ENCODE measurements around the gene GDF2.

The GDF2 gene

GRCh38 chr10:47311193-47311931, 10.9 kb upstream of the GDF2 start:
- peak in 1 of 2 donors; percentile 17 for DNase-seq (ENCODE audit: low read depth in 1 of 2, low spot score in 1 of 2)

DNA sequence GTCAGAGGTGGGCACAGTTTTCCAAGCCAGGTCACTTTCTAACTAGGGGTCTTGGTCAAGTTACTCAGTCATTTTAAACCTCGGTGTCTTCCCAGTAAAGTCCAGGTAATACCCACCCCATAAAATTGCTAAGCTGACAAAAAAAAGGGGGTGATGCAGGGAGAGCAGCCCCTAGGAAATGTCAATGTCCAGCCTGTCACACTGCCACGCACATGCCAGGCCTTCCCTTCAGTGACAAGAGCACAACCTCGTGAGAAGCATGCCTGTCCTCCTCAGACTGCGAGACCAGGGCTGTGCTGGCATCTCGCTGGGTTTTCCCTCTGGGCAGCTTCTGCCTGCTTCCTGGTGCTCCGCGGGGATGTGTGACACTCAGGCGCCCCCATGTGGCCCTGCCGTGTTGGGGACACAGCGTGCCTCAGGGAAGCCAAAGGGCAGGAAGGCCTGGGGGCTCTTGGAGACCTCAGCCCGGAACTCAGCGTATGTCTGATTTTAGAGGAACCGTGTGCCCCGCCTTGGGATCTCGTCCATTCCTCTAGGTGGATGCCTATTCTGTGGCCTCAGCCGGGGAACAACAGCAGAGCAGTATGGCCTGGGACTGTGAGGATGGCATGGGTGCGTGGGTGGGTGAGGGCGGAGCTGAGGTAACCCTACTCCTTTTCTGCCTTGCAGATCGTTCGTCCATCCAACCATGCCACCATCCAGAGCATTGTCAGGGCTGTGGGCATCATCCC, 10.2 kb upstream of the GDF2 start:
- peak; percentile 74 to 84 for DNase-seq (ENCODE audit: low read depth in 1 of 2, low spot score in 1 of 2)

DNA sequence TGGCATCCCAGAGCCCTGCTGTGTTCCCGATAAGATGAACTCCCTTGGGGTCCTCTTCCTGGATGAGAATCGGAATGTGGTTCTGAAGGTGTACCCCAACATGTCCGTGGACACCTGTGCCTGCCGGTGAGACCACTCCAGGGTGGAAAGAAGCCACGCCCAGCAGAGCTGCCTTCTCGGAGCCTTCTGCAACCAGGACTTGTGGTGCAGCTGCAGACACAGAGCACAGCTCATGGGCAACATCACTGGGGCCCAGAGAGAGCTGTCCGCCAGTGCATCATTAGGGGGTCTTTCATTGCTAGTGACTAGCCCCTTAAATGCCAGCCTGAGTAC, 9.6 kb upstream of the GDF2 start:
- DNase-seq (ENCODE audit: low read depth in 1 of 2, low spot score in 1 of 2), result no peak

- DNase-seq (ENCODE audit: low read depth in 1 of 2, low spot score in 1 of 2), result no peak
Measured at GRCh38 chr10:47314416-47314970, 7.8 kb upstream of the GDF2 start.

DNA sequence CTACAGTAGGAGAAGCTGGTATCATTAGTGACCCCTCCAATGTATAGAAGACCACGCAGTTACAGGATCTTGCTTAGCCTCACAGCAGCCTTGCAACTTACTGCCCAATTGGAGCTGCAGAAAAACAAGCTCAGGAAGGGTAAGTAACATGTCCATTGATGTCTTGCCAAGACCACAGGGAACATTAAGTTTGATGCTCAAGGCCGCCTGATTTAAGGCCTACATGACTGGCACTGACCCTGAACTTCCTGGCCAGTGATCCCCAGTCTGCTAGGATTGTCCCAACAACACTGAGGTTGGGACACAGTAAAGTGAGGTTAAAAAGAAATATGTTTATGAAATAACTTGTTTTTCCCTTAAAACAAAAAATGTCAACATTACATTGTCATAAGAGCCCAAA, 6.8 kb upstream of the GDF2 start:
- no peak for DNase-seq (ENCODE audit: low read depth in 1 of 2, low spot score in 1 of 2)

- no peak for DNase-seq (ENCODE audit: low read depth in 1 of 2, low spot score in 1 of 2)
Measured at GRCh38 chr10:47316131-47316530, 6.1 kb upstream of the GDF2 start.

GRCh38 chr10:47317251-47317650, 5.0 kb upstream of the GDF2 start:
- DNase-seq (ENCODE audit: low read depth in 1 of 2, low spot score in 1 of 2), result no peak

DNA sequence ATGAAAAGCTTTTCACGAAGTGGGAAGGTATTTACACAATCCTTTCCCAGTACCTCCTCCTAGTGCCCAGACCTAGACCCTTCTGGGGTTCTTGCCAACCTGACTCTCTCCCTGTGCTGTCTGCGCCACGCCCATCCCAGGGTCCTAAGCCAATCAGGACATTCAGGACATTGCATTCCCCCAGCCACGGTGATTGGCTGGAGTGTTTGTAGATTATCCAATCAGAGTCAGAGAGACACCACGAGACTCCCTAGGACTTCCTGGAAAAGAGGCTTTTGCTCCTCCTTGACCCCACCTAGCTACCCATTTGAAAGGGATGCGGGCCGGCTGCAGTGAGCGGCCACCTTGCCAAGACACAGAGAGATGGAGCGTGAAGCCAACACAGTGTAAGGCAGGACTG, 3.5 kb upstream of the GDF2 start:
- DNase-seq (ENCODE audit: low read depth in 1 of 2, low spot score in 1 of 2), result no peak

GRCh38 chr10:47319784-47320183, 2.5 kb upstream of the GDF2 start:
- no peak for DNase-seq (ENCODE audit: low read depth in 1 of 2, low spot score in 1 of 2)

DNA sequence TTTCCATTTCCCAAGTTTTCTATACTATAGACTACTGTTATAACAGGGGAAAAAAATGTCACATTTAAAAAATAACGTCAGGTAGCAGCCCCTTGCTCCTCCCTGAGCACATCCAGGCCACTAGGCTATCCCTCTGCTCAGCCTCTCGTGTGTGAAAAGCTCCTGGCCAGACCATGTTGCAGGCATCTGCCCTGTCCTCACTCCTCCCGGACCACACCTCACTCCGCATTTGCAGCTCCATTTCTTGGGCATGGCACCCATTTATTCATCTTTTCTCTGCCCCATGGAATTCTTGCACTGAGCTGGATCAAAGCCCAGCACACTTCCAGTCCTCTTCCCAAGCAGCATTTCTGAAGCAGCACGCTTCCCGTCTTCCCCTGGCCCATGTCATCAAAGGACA, 1.4 kb upstream of the GDF2 start:
- no peak for DNase-seq (ENCODE audit: low read depth in 1 of 2, low spot score in 1 of 2)

GRCh38 chr10:47321521-47322195, 596 bp upstream of the GDF2 start:
- DNase-seq (ENCODE audit: low read depth in 1 of 2, low spot score in 1 of 2), result no peak

DNA sequence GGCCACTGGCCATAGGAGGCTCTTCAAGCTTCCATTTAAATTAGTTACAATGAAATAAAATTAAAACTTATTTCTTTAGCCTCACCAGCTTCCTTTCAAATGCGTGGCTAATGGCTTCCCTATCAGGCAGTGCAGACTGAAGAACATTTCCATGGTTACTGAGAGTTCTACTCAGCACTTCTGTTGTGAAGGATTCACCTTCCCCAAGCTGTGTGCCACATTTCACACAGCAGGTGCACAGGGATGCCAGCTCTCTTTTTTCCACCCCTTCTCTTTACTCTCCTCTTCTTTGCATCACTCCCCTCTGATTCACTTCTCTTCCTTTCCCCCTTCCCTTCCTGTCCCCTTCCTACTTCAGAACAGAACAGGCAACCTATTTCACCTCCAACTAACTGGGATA, 833 bp downstream of the GDF2 start:
- DNase-seq (ENCODE audit: low read depth in 1 of 2, low spot score in 1 of 2), result no peak

DNA sequence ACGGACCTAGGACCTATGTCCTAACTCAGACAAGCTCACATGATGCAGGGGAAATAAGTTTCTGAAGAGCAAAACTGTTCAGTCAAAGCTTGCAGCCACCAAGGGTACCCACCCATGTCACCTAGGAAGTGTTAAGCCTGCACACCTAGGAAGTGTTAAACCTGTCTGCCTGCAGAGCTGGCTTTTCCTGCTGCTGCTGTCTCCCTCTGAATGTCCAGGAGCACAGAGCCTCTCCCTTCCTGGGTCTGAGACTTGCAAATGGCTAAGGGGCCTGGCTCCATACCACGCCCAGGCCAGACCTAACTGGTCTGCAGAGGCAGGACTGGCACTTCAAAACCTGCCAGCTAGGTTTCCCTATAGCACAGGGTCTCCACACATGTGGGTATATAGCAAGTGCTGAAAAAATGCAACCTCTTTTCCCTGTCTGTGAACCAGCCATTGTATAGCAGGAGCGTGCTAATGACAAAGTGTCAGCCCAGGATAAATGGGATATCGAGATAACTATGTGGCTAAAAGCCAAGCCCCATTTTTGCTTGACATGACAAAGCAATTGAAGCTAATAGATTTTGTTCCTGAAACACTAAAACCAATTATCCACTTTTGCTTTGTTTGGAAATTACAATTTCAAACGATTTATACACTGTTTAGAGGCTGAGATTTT, 1.5 kb downstream of the GDF2 start:
- no peak for DNase-seq (ENCODE audit: low read depth in 1 of 2, low spot score in 1 of 2)

GRCh38 chr10:47325303-47326291, 3.3 kb downstream of the GDF2 start:
- DNase-seq (ENCODE audit: low read depth in 1 of 2, low spot score in 1 of 2), result no peak

DNA sequence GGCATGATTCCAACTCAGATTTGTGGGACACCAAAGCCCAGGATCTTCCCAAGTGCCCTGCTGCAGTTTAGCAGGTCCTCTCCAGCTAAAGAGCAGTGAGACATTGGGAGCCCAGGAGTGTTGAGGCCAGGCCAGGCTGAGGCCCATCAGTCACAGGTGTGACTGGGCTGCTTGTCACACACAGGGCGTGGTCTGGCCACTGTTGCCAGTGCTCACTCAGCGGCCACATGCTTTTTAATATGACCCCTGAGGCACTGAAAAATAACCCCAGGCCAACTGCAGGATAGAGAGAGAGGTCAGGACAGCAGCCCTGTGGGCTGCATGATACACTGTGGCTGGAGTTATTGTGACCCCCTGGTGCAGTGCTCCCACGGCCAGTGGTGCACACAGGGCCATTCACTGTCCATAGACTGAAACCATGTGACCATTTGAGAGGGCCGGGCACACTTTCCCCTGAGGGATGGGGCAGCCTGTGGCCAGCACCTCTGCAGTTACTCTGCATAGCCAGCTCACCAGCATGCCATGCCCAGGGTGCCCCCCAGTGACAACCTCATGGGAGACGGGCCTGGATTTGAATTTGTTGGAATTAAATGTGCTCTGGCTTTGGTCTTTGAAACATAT, 4.2 kb downstream of the GDF2 start:
- no peak for DNase-seq (ENCODE audit: low read depth in 1 of 2, low spot score in 1 of 2)

DNA sequence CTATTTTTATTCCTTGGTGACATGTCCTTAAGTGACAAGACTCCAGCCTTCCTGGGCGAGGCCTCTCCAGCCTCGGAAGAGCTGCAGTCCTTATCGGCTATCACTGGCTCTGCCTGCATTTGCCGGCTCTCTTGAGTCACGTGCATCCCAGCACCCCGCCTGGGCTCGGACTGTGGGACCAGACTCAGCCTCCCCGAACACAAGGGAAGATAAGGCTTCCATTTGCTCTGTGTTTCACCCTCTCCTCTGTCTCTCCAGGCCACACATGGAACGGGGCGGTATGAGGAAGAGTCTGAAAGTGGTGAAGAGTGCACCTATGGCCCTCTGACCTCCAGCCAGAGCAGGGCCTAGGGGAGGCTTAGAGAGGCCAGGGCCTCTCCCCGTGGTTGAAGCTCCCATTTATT, 4.7 kb downstream of the GDF2 start:
- no peak for DNase-seq (ENCODE audit: low read depth in 1 of 2, low spot score in 1 of 2)

- no peak for DNase-seq (ENCODE audit: low read depth in 1 of 2, low spot score in 1 of 2)
Measured at GRCh38 chr10:47329855-47330254, 7.6 kb downstream of the GDF2 start.

- DNase-seq (ENCODE audit: low read depth in 1 of 2, low spot score in 1 of 2), result no peak
Measured at GRCh38 chr10:47330366-47330765, 8.1 kb downstream of the GDF2 start.

GRCh38 chr10:47330804-47331203, 8.6 kb downstream of the GDF2 start:
- DNase-seq (ENCODE audit: low read depth in 1 of 2, low spot score in 1 of 2), result no peak

- DNase-seq (ENCODE audit: low read depth in 1 of 2, low spot score in 1 of 2), result no peak
Measured at GRCh38 chr10:47331491-47331890, 9.2 kb downstream of the GDF2 start.

Data from activated CD4-positive, alpha-beta T cell treated with anti-CD3 and anti-CD28 coated beads, Interleukin-2, amount 50 U/mL, for 24 hours (primary cell).